DLD1 (cell line): Measurements from ENCODE around the gene POU4F3.
"Not testable (repeated sequence)": the region's sequence is repeated elsewhere in the genome, so short reads cannot be mapped to it uniquely, and the experiment has no call there.

Experiments used
- in situ Hi-C: cut with HindIII; loops from 2 replicates; pipeline ENCODE4 v1.10.0; 2017; ENCODE audit warnings: low sequenced_read_pairs

Gene POU4F3

GRCh38 chr5:146338774-146339714 lies at the start of gene POU4F3:
POU4F3 (plus strand) TSS chr5:146338839; CDS start chr5:146339113, 274 bp downstream.
- in situ Hi-C loops, result no loop called here

GRCh38 chr5:146290318-146290717 lies 48.3 kb upstream of the POU4F3 start:
- in situ Hi-C loops, result no loop called here

- in situ Hi-C loops, result no loop called here
Measured at GRCh38 chr5:146291421-146292074, 47.1 kb upstream of the POU4F3 start.

- in situ Hi-C loops, result no loop called here
Measured at GRCh38 chr5:146296245-146296644, 42.4 kb upstream of the POU4F3 start.

GRCh38 chr5:146298920-146299319 lies 39.7 kb upstream of the POU4F3 start:
- in situ Hi-C loops, result not testable (repeated sequence)

- in situ Hi-C loops, result no loop called here
Measured at GRCh38 chr5:146301626-146302025, 37.0 kb upstream of the POU4F3 start.

- in situ Hi-C loops, result no loop called here
Measured at GRCh38 chr5:146302406-146302805, 36.2 kb upstream of the POU4F3 start.

GRCh38 chr5:146306838-146307237 lies 31.8 kb upstream of the POU4F3 start:
- in situ Hi-C loops, result no loop called here

- in situ Hi-C loops, result no loop called here
Measured at GRCh38 chr5:146307796-146308195, 30.8 kb upstream of the POU4F3 start.

GRCh38 chr5:146310540-146310939 lies 28.1 kb upstream of the POU4F3 start:
- in situ Hi-C loops, result no loop called here

- in situ Hi-C loops, result no loop called here
Measured at GRCh38 chr5:146311278-146311677, 27.4 kb upstream of the POU4F3 start.

GRCh38 chr5:146313027-146313426 lies 25.6 kb upstream of the POU4F3 start:
- in situ Hi-C loops, result no loop called here

GRCh38 chr5:146321571-146321970 lies 17.1 kb upstream of the POU4F3 start:
- in situ Hi-C loops, result no loop called here

GRCh38 chr5:146327257-146327870 lies 11.3 kb upstream of the POU4F3 start:
- in situ Hi-C loops, result no loop called here

GRCh38 chr5:146327989-146328388 lies 10.7 kb upstream of the POU4F3 start:
- in situ Hi-C loops, result no loop called here

- in situ Hi-C loops, result no loop called here
Measured at GRCh38 chr5:146329697-146330096, 8.9 kb upstream of the POU4F3 start.

GRCh38 chr5:146331423-146331822 lies 7.2 kb upstream of the POU4F3 start:
- in situ Hi-C loops, result no loop called here

- in situ Hi-C loops, result no loop called here
Measured at GRCh38 chr5:146334074-146334533, 4.5 kb upstream of the POU4F3 start.

- in situ Hi-C loops, result no loop called here
Measured at GRCh38 chr5:146336197-146336596, 2.4 kb upstream of the POU4F3 start.

GRCh38 chr5:146337264-146337904 lies 1.3 kb upstream of the POU4F3 start:
- in situ Hi-C loops, result no loop called here

GRCh38 chr5:146337928-146338327 lies 711 bp upstream of the POU4F3 start:
- in situ Hi-C loops, result no loop called here
